KOPT-K1 (cell line): ENCODE results near the gene SOX6.

Experiments
- H3K27ac ChIP-seq: fragments of 200-600 bp; sonication (generic); 2 replicates; pipeline ENCODE4 v1.5.1; 2016; ENCODE audit warnings: antibody characterized with exemption, mild to moderate bottlenecking, low read depth, low read length; ENCODE audit not compliant: poor library complexity, severe bottlenecking
- H3K36me3 ChIP-seq: fragments of 200-600 bp; sonication (generic); 2 replicates; pipeline ENCODE4 v1.5.1; 2017; ENCODE audit warnings: antibody characterized with exemption, mild to moderate bottlenecking, low read length, moderate library complexity; ENCODE audit not compliant: insufficient read depth
- H3K9me3 ChIP-seq: fragments of 200-600 bp; sonication (generic); 2 replicates; pipeline ENCODE4 v1.5.1; 2017; ENCODE audit warnings: antibody characterized with exemption, low read length, mild to moderate bottlenecking; ENCODE audit not compliant: insufficient read depth, poor library complexity, severe bottlenecking

The SOX6 gene

DNA sequence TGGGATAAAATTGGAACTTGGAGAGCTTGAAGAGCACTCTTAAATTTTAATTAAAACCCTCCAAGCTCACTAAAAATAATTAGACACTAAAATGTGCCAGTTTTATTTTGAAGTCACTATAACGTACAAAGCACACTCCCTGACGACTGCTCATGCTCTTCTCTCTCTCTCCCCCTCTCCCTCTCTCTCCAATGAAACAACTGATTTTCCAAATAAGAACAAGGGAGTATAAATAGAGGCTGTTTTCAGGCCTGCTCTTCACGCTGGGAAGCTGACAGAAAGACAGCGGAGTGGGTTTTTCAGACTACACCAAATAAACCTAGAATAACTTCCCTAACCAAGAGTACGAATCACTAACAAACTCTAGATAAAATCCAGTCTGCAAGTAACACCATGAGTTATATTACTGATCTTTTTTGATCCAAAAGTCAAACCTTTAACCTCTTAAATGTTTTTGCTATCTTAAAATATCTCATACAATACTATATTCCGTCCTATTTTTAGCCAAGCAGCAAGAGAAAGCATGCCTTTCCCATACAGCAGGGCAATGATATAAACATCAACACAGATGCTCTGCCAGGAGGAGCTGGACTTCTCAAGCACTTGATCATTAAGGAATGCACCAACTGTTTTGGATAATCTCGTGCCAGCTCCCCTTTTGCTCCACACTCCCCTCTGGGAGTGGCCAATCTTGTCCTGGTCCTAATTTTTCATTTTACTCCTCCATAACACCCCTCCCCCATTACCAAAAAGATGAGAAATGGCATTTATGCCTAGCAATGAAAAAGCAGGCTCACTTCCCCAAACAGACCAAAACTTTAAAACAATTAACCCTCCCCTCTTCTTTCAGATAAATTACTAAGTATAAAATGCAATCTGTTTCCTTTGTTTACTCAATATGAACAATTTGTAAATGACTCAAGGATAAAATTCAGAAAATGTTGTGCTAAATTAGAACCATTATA, 116.9 kb downstream of the SOX6 start:
- Histone ChIP-seq H3K27ac (no peak overlapping the region), H3K36me3 (no peaks in the 10 kb centered on the region), H3K9me3 (no peaks in the 10 kb centered on the region)

DNA sequence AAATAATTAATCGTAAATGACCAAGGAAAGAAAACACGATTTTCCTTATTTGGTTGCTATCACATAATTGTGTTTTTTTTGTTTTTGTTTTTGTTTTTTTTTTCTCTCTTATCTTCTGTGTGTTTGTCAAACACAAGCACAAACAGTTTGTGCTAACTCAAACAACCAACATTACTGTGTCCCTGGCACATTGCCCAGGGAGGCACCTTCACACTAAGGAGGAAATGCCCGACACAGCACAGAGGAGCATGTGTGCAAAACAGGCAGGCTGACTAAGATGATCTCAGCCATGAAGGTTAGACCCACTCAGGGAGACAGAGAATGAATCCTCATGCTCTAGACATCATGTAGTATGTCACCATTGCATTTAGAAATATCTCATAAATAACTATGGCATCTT, 130.1 kb downstream of the SOX6 start:
- Histone ChIP-seq H3K36me3 (no peaks in the 10 kb centered on the region), H3K27ac (peak overlapping the region; percentile 39), H3K9me3 (no peaks in the 10 kb centered on the region)

- H3K36me3 ChIP-seq = no peaks in the 10 kb centered on the region
- H3K9me3 ChIP-seq = no peaks in the 10 kb centered on the region
- H3K27ac ChIP-seq = peak overlapping the region; percentile 39
These were observed 130.7 kb downstream of the SOX6 start for GRCh38 chr11:16225623-16226022.

- no peaks in the 10 kb centered on the region for H3K9me3 ChIP-seq
- no peak overlapping the region for H3K27ac ChIP-seq
- H3K36me3 ChIP-seq = no peaks in the 10 kb centered on the region
These were observed 132.8 kb downstream of the SOX6 start for GRCh38 chr11:16223558-16223957.

- Histone ChIP-seq H3K9me3 (no peaks in the 10 kb centered on the region), H3K27ac (no peak overlapping the region), H3K36me3 (no peaks in the 10 kb centered on the region)
These were observed 138.7 kb downstream of the SOX6 start for GRCh38 chr11:16217631-16218030.

DNA sequence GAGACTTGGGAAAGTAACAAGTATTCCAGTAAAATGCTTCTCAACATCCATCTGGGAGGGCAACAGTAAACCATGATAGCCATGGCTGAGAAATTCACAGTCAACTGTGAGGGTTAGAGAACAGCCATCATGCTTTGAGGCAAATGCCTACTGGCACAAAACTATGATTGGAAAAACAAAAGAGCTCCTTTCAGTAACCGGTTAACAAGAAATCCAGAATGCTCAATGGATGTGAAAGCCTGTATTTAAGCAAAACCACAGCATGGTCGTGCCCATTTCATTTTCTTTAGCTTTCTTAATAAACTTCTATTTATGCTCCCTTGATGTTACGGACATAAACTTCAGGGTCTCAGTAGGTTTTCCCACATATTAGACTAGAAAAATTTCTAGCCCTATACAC, 139.5 kb downstream of the SOX6 start:
- Histone ChIP-seq H3K36me3 (no peaks in the 10 kb centered on the region), H3K9me3 (no peaks in the 10 kb centered on the region), H3K27ac (no peak overlapping the region)

DNA sequence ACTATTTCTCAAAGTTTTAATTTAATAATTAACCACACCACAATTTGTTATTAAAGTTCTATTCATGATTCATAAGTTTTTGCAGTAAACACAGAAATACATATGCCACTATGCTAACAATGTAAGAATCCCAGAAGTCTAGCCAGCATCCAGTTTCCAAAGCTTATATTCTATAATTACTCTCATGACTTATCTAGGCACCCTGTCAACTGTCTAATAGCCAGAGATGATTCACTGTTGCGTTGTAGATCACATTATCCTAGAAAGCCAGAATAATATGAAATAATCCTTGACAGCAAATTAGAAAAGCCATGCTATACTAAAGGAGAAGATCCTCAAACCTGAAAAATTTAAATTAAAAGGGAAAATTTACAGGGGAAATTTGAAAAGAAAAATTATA, 141.0 kb downstream of the SOX6 start:
- H3K9me3 ChIP-seq = no peaks in the 10 kb centered on the region
- H3K27ac ChIP-seq = no peak overlapping the region
- H3K36me3 ChIP-seq = no peaks in the 10 kb centered on the region

DNA sequence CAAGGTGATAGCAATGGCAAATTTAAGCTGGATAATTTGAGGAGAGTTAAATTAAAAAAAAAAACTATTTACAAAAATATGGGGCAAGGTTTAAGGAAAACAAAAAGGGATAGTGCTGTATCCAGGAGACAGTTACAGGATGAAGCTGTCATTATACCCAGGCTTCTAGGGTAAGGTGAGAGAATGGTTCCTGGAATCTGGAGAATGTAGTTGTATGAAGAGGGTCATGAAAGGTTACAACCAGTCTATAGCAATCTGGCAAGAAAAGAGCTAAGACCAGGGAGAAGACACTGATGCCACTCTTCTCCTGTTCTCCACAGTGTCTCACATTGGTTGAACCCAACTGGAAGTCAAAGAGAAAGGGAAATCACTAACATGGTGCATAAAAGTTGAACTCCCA, 144.9 kb downstream of the SOX6 start:
- Histone ChIP-seq H3K9me3 (no peaks in the 10 kb centered on the region), H3K36me3 (no peaks in the 10 kb centered on the region)

GRCh38 chr11:16204261-16204660, 152.1 kb downstream of the SOX6 start:
- H3K9me3 ChIP-seq = no peaks in the 10 kb centered on the region
- H3K36me3 ChIP-seq = no peaks in the 10 kb centered on the region
- H3K27ac ChIP-seq = no peak overlapping the region

More for the DNA sequence above, 144.9 kb downstream of the SOX6 start:
- H3K27ac ChIP-seq = no peak overlapping the region

DNA sequence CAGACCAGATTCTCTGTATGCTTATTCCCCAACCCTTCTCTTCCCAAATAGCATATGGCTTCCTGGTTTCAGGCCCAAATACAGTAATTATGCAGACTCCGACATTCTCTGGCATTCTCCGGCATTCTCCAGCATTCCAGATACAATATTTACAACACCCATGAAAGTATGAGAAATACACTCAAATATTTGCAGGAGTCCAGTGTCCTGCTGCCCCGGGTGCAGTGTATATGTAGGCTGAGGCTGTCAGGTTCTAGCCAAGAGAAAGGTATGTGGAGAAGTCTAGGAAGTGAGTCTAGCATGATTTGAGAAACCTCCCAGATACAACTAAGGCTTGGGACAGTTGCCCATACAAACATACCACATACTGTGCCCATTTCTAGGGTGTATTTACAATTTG, 160.7 kb downstream of the SOX6 start:
- Histone ChIP-seq H3K27ac (no peak overlapping the region), H3K9me3 (no peaks in the 10 kb centered on the region), H3K36me3 (no peaks in the 10 kb centered on the region)

- Histone ChIP-seq H3K27ac (no peak overlapping the region), H3K9me3 (no peaks in the 10 kb centered on the region), H3K36me3 (no peaks in the 10 kb centered on the region)
These were observed 161.8 kb downstream of the SOX6 start for GRCh38 chr11:16194566-16194965.

- Histone ChIP-seq H3K36me3 (no peaks in the 10 kb centered on the region), H3K27ac (no peak overlapping the region), H3K9me3 (no peaks in the 10 kb centered on the region)
These were observed 162.4 kb downstream of the SOX6 start for GRCh38 chr11:16193897-16194381.

- H3K36me3 ChIP-seq = no peaks in the 10 kb centered on the region
- H3K9me3 ChIP-seq = no peaks in the 10 kb centered on the region
- no peak overlapping the region for H3K27ac ChIP-seq
These were observed 164.5 kb downstream of the SOX6 start for GRCh38 chr11:16191868-16192240.

DNA sequence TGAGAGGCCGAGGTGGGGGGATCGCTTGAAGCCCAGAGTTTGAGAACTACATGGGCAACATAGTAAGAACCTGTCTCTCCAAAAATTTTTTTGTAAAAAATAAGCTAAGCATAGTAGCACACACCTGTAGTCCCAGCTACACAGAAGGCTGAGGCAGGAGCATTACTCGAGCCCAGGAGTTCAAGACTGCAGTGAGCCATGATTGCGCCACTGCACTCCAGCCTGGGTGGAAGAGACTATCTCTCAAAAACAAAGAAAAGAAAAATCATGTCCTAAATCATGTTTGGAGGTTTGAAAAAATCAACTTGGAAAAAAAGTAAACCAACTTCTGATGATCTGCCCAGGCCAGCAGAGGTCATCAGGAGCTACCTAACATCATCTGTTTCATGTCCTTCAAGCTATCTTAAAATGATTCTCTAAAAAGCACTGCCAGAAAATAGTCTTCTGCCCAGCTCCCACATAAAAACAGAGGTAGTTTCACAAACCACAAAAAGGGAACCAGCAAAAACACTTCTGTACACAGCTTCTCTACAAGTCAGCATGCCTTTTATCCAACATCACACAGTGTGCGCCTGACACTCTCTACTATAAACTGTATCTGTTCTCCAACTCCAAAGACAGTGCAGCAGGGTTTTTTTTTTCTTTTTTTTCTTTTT, 165.0 kb downstream of the SOX6 start:
- H3K9me3 ChIP-seq = no peaks in the 10 kb centered on the region
- H3K36me3 ChIP-seq = no peaks in the 10 kb centered on the region
- H3K27ac ChIP-seq = no peak overlapping the region

GRCh38 chr11:16186680-16187079, 169.7 kb downstream of the SOX6 start:
- Histone ChIP-seq H3K36me3 (no peaks in the 10 kb centered on the region), H3K27ac (no peak overlapping the region), H3K9me3 (no peaks in the 10 kb centered on the region)
